PFSK-1 (cell line): Measurements from ENCODE around the gene MYO1G.

ENCODE experiments used
- FOXP2 ChIP-seq: optimal IDR thresholded peaks from 2 replicates; pipeline ENCODE3; 2011; ENCODE audit warnings: borderline replicate concordance, control low read depth, inconsistent platforms; ENCODE audit not compliant: insufficient read depth; ENCODE audit errors: extremely low read length, extremely low read depth
- POLR2AphosphoS5 ChIP-seq: IDR thresholded peaks from 2 replicates; pipeline ENCODE4 v1.6.1; 2012; ENCODE audit warnings: low read depth, mild to moderate bottlenecking, control low read depth, low read length, moderate library complexity
- REST ChIP-seq, 2 experiments: IDR thresholded peaks; 2 replicates each; pipeline versions ENCODE4 v1.6.1 to v1.8.0; 2011 to 2012; ENCODE audit warnings: low read depth in 2 of 2, low read length in 2 of 2, control low read depth in 1 of 2, inconsistent platforms in 1 of 2, mild to moderate bottlenecking in 1 of 2, moderate library complexity in 1 of 2; ENCODE audit not compliant: insufficient read depth in 1 of 2
- SIN3A ChIP-seq: IDR thresholded peaks from 2 replicates; pipeline ENCODE4 v1.6.1; 2012; ENCODE audit warnings: mild to moderate bottlenecking, low read length, moderate library complexity, borderline replicate concordance; ENCODE audit not compliant: insufficient read depth
- TAF1 ChIP-seq: IDR thresholded peaks from 2 replicates; pipeline ENCODE4 v1.6.1; 2012; ENCODE audit warnings: low read length, control low read depth, borderline replicate concordance; ENCODE audit not compliant: insufficient read depth

DNA sequence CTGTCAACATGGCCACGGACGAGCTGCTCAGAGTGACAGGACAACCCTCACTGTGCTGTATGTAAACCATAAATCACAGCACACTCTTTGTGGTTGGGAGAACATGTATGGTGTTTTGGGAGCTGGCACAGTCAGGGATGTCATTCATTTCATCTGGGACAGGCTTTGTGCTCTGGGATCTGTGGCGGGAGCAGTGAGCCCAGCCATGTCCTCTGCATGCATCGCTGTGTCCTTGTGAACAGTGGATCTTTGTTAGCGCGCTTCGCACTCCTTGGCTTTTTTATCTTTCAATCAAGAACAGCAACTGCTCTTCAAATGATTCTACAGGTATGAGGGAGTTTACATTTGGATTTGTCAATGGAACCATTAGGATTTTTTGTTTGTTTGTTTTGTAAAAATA lies 28.3 kb upstream of the MYO1G start:
- TF ChIP-seq SIN3A (no peak), REST (IDR thresholded peaks at IDR 0.05; ENCODE audit: insufficient read depth in 1 of 2, low read depth in 2 of 2, low read length in 2 of 2) (no peak), POLR2AphosphoS5 (no peak), TAF1 (no peak), FOXP2 (no peak)
